Transverse colon (tissue), 4 donors: ENCODE results near the gene TRMT61A. TPM values are rescaled to one million over a fixed set of nuclear protein-coding genes. Genes with fewer than 3 reads are reported as not detected.

Experiments
- DNase-seq: peaks from one replicate; pipeline ENCODE4 v3.0.0-alpha.2; 2019
- H3K27ac ChIP-seq, 4 donors: fragments of 200-600 bp; sonication (generic); 2 replicates each; pipeline ENCODE4 v1.5.1; 2016 to 2018; ENCODE audit warnings: inconsistent platforms in 4 of 4
- H3K27me3 ChIP-seq: fragments of 200-600 bp; sonication (generic); 2 replicates; pipeline ENCODE4 v1.5.1; 2017; ENCODE audit warnings: inconsistent platforms
- H3K36me3 ChIP-seq, 4 donors: fragments of 200-600 bp; sonication (generic); 2 replicates each; pipeline ENCODE4 v1.5.1; 2017 to 2019; ENCODE audit warnings: inconsistent platforms in 4 of 4
- H3K4me1 ChIP-seq, 4 donors: fragments of 200-600 bp; sonication (generic); 2 replicates each; pipeline ENCODE4 v1.5.1; 2017 to 2020; ENCODE audit warnings: inconsistent platforms in 4 of 4
- H3K4me3 ChIP-seq, 4 donors: fragments of 200-600 bp; sonication (generic); 1 replicate in 1 of 4; 2 replicates in 3 of 4; pipeline versions ENCODE4 v1.5.1 to v1.6.1; 2017 to 2019; ENCODE audit warnings: inconsistent platforms in 4 of 4
- H3K9me3 ChIP-seq, 2 donors: fragments of 200-600 bp; sonication (generic); 2 replicates each; pipeline ENCODE4 v1.5.1; 2017 to 2019; ENCODE audit warnings: inconsistent platforms in 2 of 2
- CTCF ChIP-seq, 5 experiments: fragments of 200-600 bp in 3 of 5; fragments of 450-650 bp in 2 of 5; sonication (generic) in 3 of 5; IDR thresholded peaks; 1 replicate in 2 of 5; 2 replicates in 3 of 5; pipeline ENCODE4 v1.5.1; 2016 to 2017; ENCODE audit warnings: antibody characterized with exemption in 5 of 5, inconsistent platforms in 3 of 5, mild to moderate bottlenecking in 2 of 5, moderate library complexity in 1 of 5
- EP300 ChIP-seq: sonication (generic); formaldehyde crosslinking; IDR thresholded peaks from one replicate; pipeline ENCODE4 v1.6.1; 2017; ENCODE audit warnings: antibody characterized with exemption, low read depth
- POLR2A ChIP-seq: fragments of 450-650 bp; IDR thresholded peaks from one replicate; pipeline ENCODE4 v1.6.1; 2016; ENCODE audit warnings: antibody characterized with exemption, mild to moderate bottlenecking, moderate library complexity
- POLR2AphosphoS5 ChIP-seq, 3 donors: sonication (generic); formaldehyde crosslinking; IDR thresholded peaks; one replicate each; pipeline ENCODE4 v1.6.1; 2016; ENCODE audit warnings: antibody characterized with exemption in 3 of 3
- WGBS, 2 donors: methylation state at CpG; one replicate each; pipeline ENCODE4 v1.1.5; 2018; ENCODE audit warnings: low coverage in 1 of 2; 5-methylcytosine and 5-hydroxymethylcytosine counted together
- in situ Hi-C, 4 donors: fragments of 200-750 bp; cut with MboI; loops; one replicate each; pipeline versions ENCODE4 v1.15.0 to v1.15.1; 2017; ENCODE audit warnings: low sequenced_read_pairs in 3 of 4, low pct_ligation_motif_present in 1 of 4, low pct_unique_long_range_greater_than_20kb in 1 of 4
- intact Hi-C: fragments of 100-400 bp; cut with DNase I; formaldehyde crosslinking; loops from one replicate; pipeline ENCODE4 v1.15.1; 2023; ENCODE audit warnings: low total_unique reads
- total RNA-seq, 4 donors: library from RNA; depleted of rRNA; stranded (reverse); fragments of >200 nt; gene quantifications; one replicate each; pipeline ENCODE4 v1.1.0, GENCODE V29; 2016

Gene TRMT61A
- total RNA-seq, 4 donors from 2014 or later, result 12.2 to 38.2 (median 14.1) TPM

- WGBS, 2 donors, result 82% methylated on average over 9 of the region's 9 CpGs; no CpG with 5 or more reads in 1 of the 2 donors
- Histone ChIP-seq H3K9me3 (no peaks in the 10 kb centered on the region), H3K4me1 (peaks cover 35 to 69% (median 52%) of the 10 kb centered on the region in 4 donors), H3K4me3 (no peak overlapping the region), H3K36me3 (no peaks in the 10 kb centered on the region), H3K27me3 (no peaks in the 10 kb centered on the region), H3K27ac (peak overlapping the region in 3 of 4 donors; percentile 85 to 94 (median 86))
- in situ Hi-C loops, result no loop called here
- TF ChIP-seq CTCF (IDR thresholded peaks at IDR 0.05), result no peak
- TF ChIP-seq POLR2A, result no peak
- no peak for TF ChIP-seq POLR2AphosphoS5 (IDR thresholded peaks at IDR 0.05)
- TF ChIP-seq EP300, result no peak
- no peak for DNase-seq
- intact Hi-C loops, result no loop called here
Measured at GRCh38 chr14:103536693-103537092, 7.7 kb downstream of the TRMT61A start.

GRCh38 chr14:103537175-103537990 lies 8.4 kb downstream of the TRMT61A start:
- DNase-seq, result no peak
- Histone ChIP-seq H3K27me3 (no peaks in the 10 kb centered on the region), H3K9me3 (no peaks in the 10 kb centered on the region), H3K27ac (peak overlapping the region; percentile 59 to 94 (median 86)), H3K4me1 (peaks cover 42 to 76% (median 58%) of the 10 kb centered on the region in 4 donors), H3K4me3 (no peak overlapping the region), H3K36me3 (no peaks in the 10 kb centered on the region)
- intact Hi-C loops, result no loop called here
- 20 to 67% methylated on average over 2 to 14 of the region's 18 CpGs for WGBS, 2 donors
- TF ChIP-seq CTCF (IDR thresholded peaks at IDR 0.05), result no peak
- no peak for TF ChIP-seq POLR2AphosphoS5 (IDR thresholded peaks at IDR 0.05)
- TF ChIP-seq POLR2A, result no peak
- no peak for TF ChIP-seq EP300
- in situ Hi-C loops, result no loop called here

- intact Hi-C loops (no loop called here), in situ Hi-C loops (no loop called here)
- H3K36me3 ChIP-seq, result no peaks in the 10 kb centered on the region
- no peak overlapping the region for H3K4me3 ChIP-seq
- 39% methylated on average over 28 of the region's 30 CpGs; no CpG with 5 or more reads in 1 of the 2 donors for WGBS, 2 donors
- peak overlapping the region; percentile 59 to 94 (median 86) for H3K27ac ChIP-seq
- H3K9me3 ChIP-seq, result no peaks in the 10 kb centered on the region
- H3K4me1 ChIP-seq, result peaks cover 53 to 81% (median 65%) of the 10 kb centered on the region in 4 donors
- TF ChIP-seq POLR2A (no peak), CTCF (IDR thresholded peaks at IDR 0.05) (no peak), POLR2AphosphoS5 (IDR thresholded peaks at IDR 0.05) (no peak), EP300 (no peak)
- no peak for DNase-seq
- H3K27me3 ChIP-seq, result no peaks in the 10 kb centered on the region
Measured at GRCh38 chr14:103538291-103539055, 9.5 kb downstream of the TRMT61A start.
